Left lung (tissue), 10 donors: ENCODE data around the gene TMCC1. TPM values are rescaled to one million over a fixed set of nuclear protein-coding genes. Genes with fewer than 3 reads are reported as not detected.
A peak's percentile ranks its signal among the peaks of the same experiment; 100 is the strongest.
"Not testable (repeated sequence)": the region's sequence is repeated elsewhere in the genome, so short reads cannot be mapped to it uniquely, and the experiment has no call there.

Experiments
- ATAC-seq: fragments of 200-7000 bp; cut with Tn5 transposase; one replicate; pipeline ENCODE4 v1.9.1; 2020; ENCODE audit warnings: moderate library complexity
- DNase-seq, 4 donors: peaks; one replicate each; pipeline ENCODE4 v3.0.0-alpha.2; 2013 to 2020
- H3K27ac ChIP-seq, 2 donors: fragments of 200-600 bp; sonication (generic) in 1 of 2; one replicate each; pipeline versions ENCODE4 v1.5.0 to v1.8.0; 2020 to 2021
- H3K27me3 ChIP-seq, 2 donors: fragments of 200-600 bp; sonication (generic) in 1 of 2; one replicate each; pipeline versions ENCODE4 v1.5.0 to v1.8.0; 2020 to 2021
- H3K36me3 ChIP-seq, 2 donors: fragments of 200-600 bp; sonication (generic) in 1 of 2; one replicate each; pipeline versions ENCODE4 v1.5.0 to v1.8.0; 2020 to 2021
- H3K4me1 ChIP-seq, 2 donors: fragments of 200-600 bp; one replicate each; pipeline ENCODE4 v1.8.0; 2021
- H3K4me3 ChIP-seq, 2 donors: fragments of 200-600 bp; sonication (generic) in 1 of 2; one replicate each; pipeline versions ENCODE4 v1.5.0 to v1.8.0; 2020 to 2021; ENCODE audit warnings: mild to moderate bottlenecking in 1 of 2
- H3K9me3 ChIP-seq, 2 donors: fragments of 200-600 bp; sonication (generic) in 1 of 2; one replicate each; pipeline versions ENCODE4 v1.5.0 to v1.8.0; 2020 to 2021
- intact Hi-C, 2 donors: fragments of 100-400 bp; cut with DNase I; formaldehyde crosslinking; loops; one replicate each; pipeline versions ENCODE4 v1.11.2 to v1.14.2; 2022
- polyA plus RNA-seq, 6 donors: library from polyadenylated mRNA; unstranded; fragments of 120-200 nt; gene quantifications; one replicate each; pipeline ENCODE4 v1.2.1, GENCODE V29; 2013; ENCODE audit not compliant: insufficient read length in 6 of 6
- total RNA-seq, 2 donors: library from RNA; stranded (reverse); fragmentation: NEBNext Ultra II Directional; extraction: Animal tissue kit (Norgen Biotek cat#: 25700); gene quantifications; one replicate each; pipeline ENCODE4 v1.2.1, GENCODE V29; 2021
- TF ChIP-seq, protein P1 (sequence below), 2 donors: fragments of 200-600 bp; sonication (generic) in 1 of 2; IDR thresholded peaks; one replicate each; pipeline versions ENCODE4 v1.5.0 to v1.8.0; 2021; ENCODE audit warnings: antibody characterized with exemption in 2 of 2
- donor health status: DM: no; HTN: yes; CAD: no.
- donor health status: DM: no; HTN: no; CAD: no.

Gene TMCC1
- total and polyA plus RNA-seq, 8 donors = 24.4 to 38.8 (median 27.4) TPM

DNA sequence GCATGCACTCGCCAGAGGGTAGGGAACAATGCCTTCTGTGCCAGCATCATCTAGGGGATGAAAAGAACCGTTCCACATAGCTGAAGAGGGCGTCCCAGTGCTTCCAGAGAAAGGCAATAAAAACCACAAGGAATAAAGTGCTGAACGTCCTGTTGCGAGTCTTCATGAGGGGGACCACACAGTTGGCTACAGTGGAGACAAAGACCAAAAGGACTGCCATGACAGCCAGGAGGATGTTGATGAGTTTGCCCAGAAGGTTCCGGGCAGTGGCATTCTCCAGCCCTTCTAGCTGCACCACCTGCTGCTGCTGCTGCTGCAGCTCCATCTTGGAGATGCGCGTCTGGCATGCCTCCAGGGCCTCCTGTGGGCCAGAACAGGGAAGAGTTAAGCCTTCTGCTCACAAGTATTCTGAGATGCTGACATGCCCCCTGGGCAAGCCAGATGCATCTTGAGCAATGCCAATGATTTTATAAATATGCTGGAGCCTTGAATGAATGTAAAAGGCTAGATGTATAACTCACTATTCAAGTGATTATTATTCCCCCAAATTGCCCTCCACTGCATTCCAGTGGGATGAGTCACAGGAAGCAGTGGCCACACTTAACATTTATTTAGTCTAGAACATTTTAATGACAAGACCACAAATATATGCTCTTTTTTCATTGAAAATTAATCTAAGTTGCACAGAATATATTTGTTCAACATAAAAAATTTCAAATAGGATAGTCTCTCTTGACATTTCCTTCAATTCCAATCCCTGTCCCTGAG lies 241.9 kb downstream of the TMCC1 start:
- peaks cover 21 to 28% of the 10 kb centered on the region in 2 donors for H3K4me1 ChIP-seq
- intact Hi-C loops = loop anchor here (5.0 to 10.0 kb wide), 2 partner anchors 173 to 176 kb away; no protein-coding TSS in a partner anchor
- H3K27ac ChIP-seq = peak overlapping the region in 1 of 2 donors; percentile 13
- DNase-seq (peak in 1 of 4 donors; percentile 57), ATAC-seq (peak; percentile 36)
- H3K4me3 ChIP-seq = no peak overlapping the region
- H3K9me3 ChIP-seq = no peaks in the 10 kb centered on the region
- peaks cover 0 to 18% of the 10 kb centered on the region in 2 donors for H3K36me3 ChIP-seq
- TF ChIP-seq, protein P1, sequence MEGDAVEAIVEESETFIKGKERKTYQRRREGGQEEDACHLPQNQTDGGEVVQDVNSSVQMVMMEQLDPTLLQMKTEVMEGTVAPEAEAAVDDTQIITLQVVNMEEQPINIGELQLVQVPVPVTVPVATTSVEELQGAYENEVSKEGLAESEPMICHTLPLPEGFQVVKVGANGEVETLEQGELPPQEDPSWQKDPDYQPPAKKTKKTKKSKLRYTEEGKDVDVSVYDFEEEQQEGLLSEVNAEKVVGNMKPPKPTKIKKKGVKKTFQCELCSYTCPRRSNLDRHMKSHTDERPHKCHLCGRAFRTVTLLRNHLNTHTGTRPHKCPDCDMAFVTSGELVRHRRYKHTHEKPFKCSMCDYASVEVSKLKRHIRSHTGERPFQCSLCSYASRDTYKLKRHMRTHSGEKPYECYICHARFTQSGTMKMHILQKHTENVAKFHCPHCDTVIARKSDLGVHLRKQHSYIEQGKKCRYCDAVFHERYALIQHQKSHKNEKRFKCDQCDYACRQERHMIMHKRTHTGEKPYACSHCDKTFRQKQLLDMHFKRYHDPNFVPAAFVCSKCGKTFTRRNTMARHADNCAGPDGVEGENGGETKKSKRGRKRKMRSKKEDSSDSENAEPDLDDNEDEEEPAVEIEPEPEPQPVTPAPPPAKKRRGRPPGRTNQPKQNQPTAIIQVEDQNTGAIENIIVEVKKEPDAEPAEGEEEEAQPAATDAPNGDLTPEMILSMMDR (IDR thresholded peaks at IDR 0.05) = no peak
- H3K27me3 ChIP-seq = no peaks in the 10 kb centered on the region

DNA sequence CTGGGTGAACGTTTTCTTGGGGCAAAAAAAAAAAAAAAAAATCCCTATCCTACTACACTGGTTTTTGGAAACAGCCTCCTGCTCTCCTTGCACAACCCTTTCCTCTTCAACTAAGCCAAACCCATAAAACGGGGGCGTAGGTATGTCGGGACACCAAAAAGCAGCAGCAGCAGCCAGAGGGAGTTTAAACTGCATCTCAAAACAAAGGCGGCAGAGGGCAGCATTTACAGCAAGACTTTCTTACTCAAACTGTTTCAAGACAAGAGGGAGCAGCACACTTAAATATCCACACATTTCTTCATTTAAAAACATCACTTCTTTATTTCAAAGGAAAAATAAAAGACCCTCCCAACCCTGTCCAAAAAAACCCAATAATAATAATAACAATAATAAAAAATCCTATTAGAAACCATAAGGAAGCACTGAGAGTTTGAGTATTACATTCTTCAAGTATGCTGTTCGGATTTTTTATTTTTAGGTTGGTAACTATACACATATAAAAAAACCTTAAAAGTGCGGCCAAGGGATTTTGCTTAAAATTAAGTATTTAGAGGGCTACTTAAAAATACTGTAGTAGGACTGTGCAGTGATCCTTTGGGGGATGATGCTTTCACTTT lies 243.1 kb downstream of the TMCC1 start:
- no peak overlapping the region for H3K4me3 ChIP-seq
- H3K27ac ChIP-seq = no peak overlapping the region
- ATAC-seq (peak; percentile 83), DNase-seq (peak in 3 of 4 donors; percentile 42 to 72 (median 55))
- intact Hi-C loops = loop anchor here (5.0 to 10.0 kb wide), 2 partner anchors 174 to 177 kb away; no protein-coding TSS in a partner anchor
- TF ChIP-seq, protein P1 (IDR thresholded peaks at IDR 0.05) = peak; percentile 58 to 65
- H3K9me3 ChIP-seq = no peaks in the 10 kb centered on the region
- H3K36me3 ChIP-seq = peaks cover 0 to 18% of the 10 kb centered on the region in 2 donors
- H3K27me3 ChIP-seq = no peaks in the 10 kb centered on the region
- peaks cover 21 to 28% of the 10 kb centered on the region in 2 donors for H3K4me1 ChIP-seq

DNA sequence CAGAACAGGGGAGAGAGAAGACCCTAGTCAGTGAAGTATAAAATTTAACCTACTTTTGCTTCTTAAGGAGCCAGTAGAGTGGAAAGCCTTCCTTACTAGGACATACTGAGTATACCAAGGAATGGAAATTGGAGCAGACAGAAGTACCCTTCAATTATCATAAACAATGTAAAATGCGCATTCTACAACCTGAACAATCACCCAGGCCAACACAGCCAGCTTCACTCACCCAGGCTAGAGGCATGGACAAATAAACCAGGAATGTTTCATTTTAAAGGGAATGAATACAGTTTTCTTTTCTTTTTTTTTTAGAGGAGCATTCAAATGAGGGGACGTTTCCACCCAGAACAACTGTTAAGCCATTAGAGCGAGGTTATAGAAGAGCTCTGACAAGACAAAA lies 245.1 kb downstream of the TMCC1 start:
- TF ChIP-seq, protein P1 (IDR thresholded peaks at IDR 0.05) = no peak
- ATAC-seq (peak; percentile 27), DNase-seq (no peak)
- intact Hi-C loops = no loop called here
- no peaks in the 10 kb centered on the region for H3K9me3 ChIP-seq
- no peak overlapping the region for H3K4me3 ChIP-seq
- peaks cover 0 to 5% of the 10 kb centered on the region in 2 donors for H3K36me3 ChIP-seq
- H3K4me1 ChIP-seq = peaks cover 21 to 28% of the 10 kb centered on the region in 2 donors
- H3K27me3 ChIP-seq = no peaks in the 10 kb centered on the region
- H3K27ac ChIP-seq = no peak overlapping the region

DNA sequence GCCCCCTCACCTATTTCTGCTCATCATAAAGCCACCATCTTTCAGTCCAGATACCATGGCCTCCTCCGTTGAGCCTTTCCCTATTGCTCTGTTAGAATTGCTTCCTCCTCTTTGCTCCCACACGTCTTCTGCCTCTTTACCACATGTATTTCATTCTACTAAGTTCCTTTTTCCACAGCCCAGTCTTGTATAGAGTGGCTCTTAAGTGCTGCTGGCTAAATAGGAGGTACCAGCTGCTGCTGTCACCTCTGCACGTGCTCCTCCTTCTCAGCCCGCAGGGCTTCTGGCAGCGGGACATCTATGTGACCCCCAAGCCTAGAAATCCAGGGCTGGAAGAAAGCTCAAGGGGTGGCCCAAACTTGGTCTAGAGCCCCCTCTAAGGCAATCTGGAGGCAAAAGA lies 248.2 kb downstream of the TMCC1 start:
- Histone ChIP-seq H3K27ac (no peak overlapping the region), H3K4me3 (no peak overlapping the region), H3K4me1 (peaks cover 7 to 9% of the 10 kb centered on the region in 2 donors), H3K9me3 (no peaks in the 10 kb centered on the region), H3K36me3 (no peaks in the 10 kb centered on the region), H3K27me3 (no peaks in the 10 kb centered on the region)
- DNase-seq (no peak), ATAC-seq (peak; percentile 69)
- intact Hi-C loops = no loop called here
- TF ChIP-seq, protein P1 (IDR thresholded peaks at IDR 0.05) = no peak

DNA sequence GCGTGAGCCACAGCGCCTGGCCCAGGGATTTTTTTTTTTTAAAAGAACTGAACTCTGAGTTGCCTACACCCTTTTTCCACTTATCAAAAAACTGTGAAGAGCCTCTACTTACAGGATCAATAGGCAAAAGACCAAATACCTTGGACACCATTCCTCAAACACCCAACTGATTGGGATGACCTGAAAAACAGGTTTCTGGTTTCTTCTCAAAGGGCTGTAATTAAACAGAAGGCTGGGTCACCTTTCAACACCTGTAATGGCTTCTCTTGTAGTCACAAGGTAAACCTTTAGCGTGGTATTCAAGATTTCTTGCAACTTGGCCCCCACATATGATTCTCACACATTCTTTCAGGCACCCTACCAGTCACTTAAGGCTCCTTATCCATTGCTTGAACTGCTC lies 248.7 kb downstream of the TMCC1 start:
- TF ChIP-seq, protein P1 (IDR thresholded peaks at IDR 0.05) = no peak
- Histone ChIP-seq H3K4me1 (peaks cover 2 to 4% of the 10 kb centered on the region in 2 donors), H3K36me3 (no peaks in the 10 kb centered on the region), H3K27ac (no peak overlapping the region), H3K27me3 (no peaks in the 10 kb centered on the region), H3K4me3 (no peak overlapping the region), H3K9me3 (no peaks in the 10 kb centered on the region)
- ATAC-seq (peak; percentile 32), DNase-seq (peak in 1 of 4 donors; percentile 48)
- intact Hi-C loops = no loop called here

DNA sequence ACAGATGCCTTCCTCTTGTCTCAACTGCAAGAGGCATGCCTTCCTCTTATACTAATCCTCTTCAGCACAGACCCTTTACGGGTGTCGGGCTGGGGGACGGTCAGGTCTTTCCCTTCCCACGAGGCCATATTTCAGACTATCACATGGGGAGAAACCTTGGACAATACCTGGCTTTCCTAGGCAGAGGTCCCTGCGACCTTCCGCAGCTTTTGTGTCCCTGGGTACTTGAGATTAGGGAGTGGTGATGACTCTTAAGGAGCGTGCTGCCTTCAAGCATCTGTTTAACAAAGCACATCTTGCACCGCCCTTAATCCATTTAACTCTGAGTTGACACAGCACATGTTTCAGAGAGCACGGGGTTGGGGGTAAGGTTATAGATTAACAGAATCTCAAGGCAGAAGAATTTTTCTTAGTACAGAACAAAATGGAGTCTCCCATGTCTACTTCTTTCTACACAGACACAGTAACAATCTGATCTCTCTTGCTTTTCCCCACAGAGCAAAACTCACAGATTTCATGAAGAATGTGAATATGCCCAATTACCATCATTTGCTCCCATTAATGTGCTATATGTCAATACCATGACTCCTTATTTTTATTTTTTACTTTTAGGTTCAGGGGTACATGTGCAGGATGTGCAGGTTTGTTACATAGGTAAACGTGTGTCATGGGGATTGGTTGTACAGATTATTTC lies 251.8 kb downstream of the TMCC1 start:
- H3K4me3 ChIP-seq, H3K27me3 ChIP-seq, H3K36me3 ChIP-seq, intact Hi-C loops, H3K4me1 ChIP-seq, H3K27ac ChIP-seq, H3K9me3 ChIP-seq: not testable (repeated sequence)
- ATAC-seq (peak; percentile 17), DNase-seq (peak in 1 of 4 donors; percentile 21)

DNA sequence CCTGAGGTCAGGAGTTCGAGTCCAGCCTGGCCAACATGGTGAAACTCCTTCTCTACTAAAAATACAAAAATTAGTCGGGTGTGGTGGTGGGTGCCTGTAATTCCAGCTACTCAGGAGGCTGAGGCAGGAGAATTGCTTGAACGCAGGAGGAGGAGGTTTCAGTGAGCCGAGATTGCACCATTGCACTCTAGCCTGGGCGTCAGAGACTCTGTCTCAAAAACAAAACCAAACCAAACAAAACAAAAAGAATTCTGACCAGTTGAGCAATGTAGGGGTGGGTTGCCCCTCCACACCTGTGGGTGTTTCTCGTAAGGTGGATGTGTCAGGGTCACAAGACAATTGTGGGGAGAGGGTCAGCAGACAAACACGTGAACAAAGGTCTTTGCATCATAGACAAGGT lies 252.5 kb downstream of the TMCC1 start:
- H3K27me3 ChIP-seq, DNase-seq, H3K4me1 ChIP-seq, intact Hi-C loops, H3K4me3 ChIP-seq, H3K36me3 ChIP-seq, H3K9me3 ChIP-seq, H3K27ac ChIP-seq: not testable (repeated sequence)
- peak; percentile 42 for ATAC-seq
